ENCODE results near the gene CFAP97. TPM values are rescaled to one million over a fixed set of nuclear protein-coding genes. Genes with fewer than 3 reads are reported as not detected.

The CFAP97 gene
- total and polyA plus RNA-seq, 9 of the 15 experiments (the other 6 are each of a cell fraction or from before 2014, with no cell fraction given): 17.3 to 57.8 (median 44.4) TPM

GRCh38 chr4:185203486-185204237 lies at the start of gene CFAP97 (continued):
- TF ChIP-seq CEBPG (CRISPR knock-in tag; IDR thresholded peaks at IDR 0.05) (0 out of 2 replicates have a peak, but pooled peaks have one; percentile 7), CEBPG (tag; conservative IDR thresholded peaks at IDR 0.05 in 1 of 2, IDR thresholded peaks at IDR 0.05 in 1 of 2) (no peak), CHD4 (IDR thresholded peaks at IDR 0.05; ENCODE audit: insufficient read depth, insufficient replicate concordance, low read depth, low read length, poor library complexity, severe bottlenecking) (no peak), TCF3 (CRISPR knock-in tag; IDR thresholded peaks at IDR 0.05) (no peak), KDM5B (IDR thresholded peaks at IDR 0.05; ENCODE audit: insufficient replicate concordance, low read depth, low read length) (peak; percentile 45), ZFX (CRISPR knock-in tag; IDR thresholded peaks at IDR 0.05) (peak; percentile 87), STAG1 (CRISPR knock-in tag; IDR thresholded peaks at IDR 0.05; ENCODE audit: borderline replicate concordance) (no peak), HIVEP1 (CRISPR knock-in tag; IDR thresholded peaks at IDR 0.05) (no peak), ZNF41 (CRISPR knock-in tag; conservative IDR thresholded peaks at IDR 0.05) (no peak), NFXL1 (CRISPR knock-in tag; IDR thresholded peaks at IDR 0.05) (no peak), NCOR1 (IDR thresholded peaks at IDR 0.05) (no peak), CCNT2 (IDR thresholded peaks at IDR 0.05; ENCODE audit: borderline replicate concordance, extremely low read depth, insufficient read length, low read depth, low read length) (peak; percentile 67), CHD1 (IDR thresholded peaks at IDR 0.05; ENCODE audit: low read length) (peak; percentile 36), ZBTB12 (CRISPR knock-in tag; IDR thresholded peaks at IDR 0.05) (no peak), CBFB (CRISPR knock-in tag; IDR thresholded peaks at IDR 0.05) (no peak), MAFK (IDR thresholded peaks at IDR 0.05; ENCODE audit: low read length) (no peak), ZC3H4 (CRISPR knock-in tag; IDR thresholded peaks at IDR 0.05; ENCODE audit: borderline replicate concordance) (no peak), ZNF445 (CRISPR knock-in tag; IDR thresholded peaks at IDR 0.05; ENCODE audit: low read depth) (no peak), ETV5 (CRISPR knock-in tag; IDR thresholded peaks at IDR 0.05; ENCODE audit: low read depth) (peak; percentile 26; the same call in 1 of the 2 replicates)
- TF ChIP-seq, protein P1, sequence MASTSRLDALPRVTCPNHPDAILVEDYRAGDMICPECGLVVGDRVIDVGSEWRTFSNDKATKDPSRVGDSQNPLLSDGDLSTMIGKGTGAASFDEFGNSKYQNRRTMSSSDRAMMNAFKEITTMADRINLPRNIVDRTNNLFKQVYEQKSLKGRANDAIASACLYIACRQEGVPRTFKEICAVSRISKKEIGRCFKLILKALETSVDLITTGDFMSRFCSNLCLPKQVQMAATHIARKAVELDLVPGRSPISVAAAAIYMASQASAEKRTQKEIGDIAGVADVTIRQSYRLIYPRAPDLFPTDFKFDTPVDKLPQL (IDR thresholded peaks at IDR 0.05; ENCODE audit: extremely low read depth, insufficient read length): no peak
- TF ChIP-seq, protein P2, sequence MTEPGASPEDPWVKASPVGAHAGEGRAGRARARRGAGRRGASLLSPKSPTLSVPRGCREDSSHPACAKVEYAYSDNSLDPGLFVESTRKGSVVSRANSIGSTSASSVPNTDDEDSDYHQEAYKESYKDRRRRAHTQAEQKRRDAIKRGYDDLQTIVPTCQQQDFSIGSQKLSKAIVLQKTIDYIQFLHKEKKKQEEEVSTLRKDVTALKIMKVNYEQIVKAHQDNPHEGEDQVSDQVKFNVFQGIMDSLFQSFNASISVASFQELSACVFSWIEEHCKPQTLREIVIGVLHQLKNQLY (CRISPR knock-in tag; conservative IDR thresholded peaks at IDR 0.05): no peak
- TF ChIP-seq, protein P3, sequence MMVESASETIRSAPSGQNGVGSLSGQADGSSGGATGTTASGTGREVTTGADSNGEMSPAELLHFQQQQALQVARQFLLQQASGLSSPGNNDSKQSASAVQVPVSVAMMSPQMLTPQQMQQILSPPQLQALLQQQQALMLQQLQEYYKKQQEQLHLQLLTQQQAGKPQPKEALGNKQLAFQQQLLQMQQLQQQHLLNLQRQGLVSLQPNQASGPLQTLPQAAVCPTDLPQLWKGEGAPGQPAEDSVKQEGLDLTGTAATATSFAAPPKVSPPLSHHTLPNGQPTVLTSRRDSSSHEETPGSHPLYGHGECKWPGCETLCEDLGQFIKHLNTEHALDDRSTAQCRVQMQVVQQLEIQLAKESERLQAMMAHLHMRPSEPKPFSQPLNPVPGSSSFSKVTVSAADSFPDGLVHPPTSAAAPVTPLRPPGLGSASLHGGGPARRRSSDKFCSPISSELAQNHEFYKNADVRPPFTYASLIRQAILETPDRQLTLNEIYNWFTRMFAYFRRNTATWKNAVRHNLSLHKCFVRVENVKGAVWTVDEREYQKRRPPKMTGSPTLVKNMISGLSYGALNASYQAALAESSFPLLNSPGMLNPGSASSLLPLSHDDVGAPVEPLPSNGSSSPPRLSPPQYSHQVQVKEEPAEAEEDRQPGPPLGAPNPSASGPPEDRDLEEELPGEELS (CRISPR knock-in tag; IDR thresholded peaks at IDR 0.05; ENCODE audit: borderline replicate concordance): 0 out of 2 replicates have a peak, but pooled peaks have one; percentile 34
